Measurements from ENCODE around the gene FAIM2. TPM values are rescaled to one million over a fixed set of nuclear protein-coding genes. Genes with fewer than 3 reads are reported as not detected.
A peak's percentile ranks its signal among the peaks of the same experiment; 100 is the strongest.

FAIM2 gene
- 0.08 and 2.0 TPM in 2 replicates for total RNA-seq (2014; rRNA removed; shearing (Covaris generic))
- 0.61 and 0.83 TPM in 2 replicates for polyA plus RNA-seq (2016; fragmentation: Nextera tagmentation; extraction: Ambion mirVana)
- long read RNA-seq: 0 reads

- H3K27ac Mint-ChIP-seq: no peak within 1 kb of the TSS
- DNase-seq (ENCODE audit: low spot score) (peak; percentile 64), ATAC-seq (peak; percentile 64)
- Histone ChIP-seq H3K9me2 (ENCODE audit: insufficient read depth) (no peaks in the 10 kb centered on the region), H4K20me1 (replicated peaks; ENCODE audit: insufficient read depth) (no peaks in the 10 kb centered on the region), H3K27ac (ENCODE audit: low read depth) (no peak within 1 kb of the TSS), H3K4me2 (peak within 1 kb of the TSS; percentile 74), H3K4me3 (peak within 1 kb of the TSS; percentile 52), H3K27me3 (ENCODE audit: insufficient read depth) (peaks cover 19% of the 10 kb centered on the region), H3K79me2 (replicated peaks; ENCODE audit: insufficient read depth) (no peaks in the 10 kb centered on the region), H3K4me1 (ENCODE audit: insufficient read depth) (no peaks in the 10 kb centered on the region), H3K36me3 (ENCODE audit: insufficient read depth) (no peaks in the 10 kb centered on the region), H3F3A (replicated peaks; ENCODE audit: low read depth) (no peaks in the 10 kb centered on the region), H2AFZ (peak within 1 kb of the TSS; percentile 90)
- no peaks in the 10 kb centered on the region for H3K9me3 Mint-ChIP-seq
- peaks cover 14% of the 10 kb centered on the region for H3K27me3 Mint-ChIP-seq (ENCODE audit: insufficient read depth, low read depth, poor library complexity)
- H3K36me3 Mint-ChIP-seq (ENCODE audit: low read depth): no peaks in the 10 kb centered on the region
- peak within 1 kb of the TSS; percentile 72 for H3K4me3 Mint-ChIP-seq
- no peak for TF ChIP-seq EZH2phosphoT487 (IDR thresholded peaks at IDR 0.05; ENCODE audit: unreplicated experiment)
- no peak for TF ChIP-seq ZNF462 (CRISPR knock-in tag; IDR thresholded peaks at IDR 0.05)
- no peak for TF ChIP-seq POLR2AphosphoS5 (IDR thresholded peaks at IDR 0.05; ENCODE audit: low read depth)
- no peak for TF ChIP-seq ZNF331 (CRISPR knock-in tag; IDR thresholded peaks at IDR 0.05; ENCODE audit: low read depth)
- TF ChIP-seq CREB1 (CRISPR knock-in tag; IDR thresholded peaks at IDR 0.05; ENCODE audit: low read depth): no peak
- no peak for TF ChIP-seq ZNF114 (CRISPR knock-in tag; IDR thresholded peaks at IDR 0.05)
- no peak for TF ChIP-seq ETS1 (IDR thresholded peaks at IDR 0.05)
- no peak for TF ChIP-seq EZH2 (IDR thresholded peaks at IDR 0.05; ENCODE audit: low read depth, unreplicated experiment)
- TF ChIP-seq NANOG (IDR thresholded peaks at IDR 0.05; ENCODE audit: borderline replicate concordance): no peak
- TF ChIP-seq JUNB (IDR thresholded peaks at IDR 0.05; ENCODE audit: unreplicated experiment): no peak
- no peak for TF ChIP-seq STAT1 (IDR thresholded peaks at IDR 0.05; ENCODE audit: unreplicated experiment)
- TF ChIP-seq CTCF (conservative IDR thresholded peaks at IDR 0.05; ENCODE audit: low read depth in 2 of 2): no peak
- no peak for TF ChIP-seq REST (IDR thresholded peaks at IDR 0.05; ENCODE audit: unreplicated experiment)
- peaks cover 19% of the 10 kb centered on the region for H3K4me1 Mint-ChIP-seq
Measured at GRCh38 chr12:49903700-49904423, at the start of gene FAIM2. Gene FAIM2, minus strand, starts transcription at chr12:49903900. Its CDS starts 108 bp downstream, at chr12:49903792.

All from GM23338 (cell line).